SH-SY5Y (cell line): ENCODE results near the gene MICAL3.

Experiments used
- GATA2 ChIP-seq: IDR thresholded peaks from 2 replicates; pipeline ENCODE4 v1.6.1; 2011; ENCODE audit warnings: mild to moderate bottlenecking, low read depth, low read length
- GATA3 ChIP-seq: IDR thresholded peaks from 2 replicates; pipeline ENCODE4 v1.6.1; 2011; ENCODE audit warnings: low read depth, mild to moderate bottlenecking, low read length, moderate library complexity

GRCh38 chr22:18050065-18050464 is 25.7 kb upstream of the MICAL3 start:
- TF ChIP-seq GATA3 (no peak), GATA2 (no peak)
